HG03571 (cell line): ENCODE results near the gene PPP2R3C.
"Not testable (repeated sequence)": the region's sequence is repeated elsewhere in the genome, so short reads cannot be mapped to it uniquely, and the experiment has no call there.

Experiments
- ATAC-seq: cut with Tn5 transposase; IDR thresholded peaks from one replicate; pipeline ENCODE4 v1.9.1; 2021; ENCODE audit not compliant: unreplicated experiment

PPP2R3C gene

DNA sequence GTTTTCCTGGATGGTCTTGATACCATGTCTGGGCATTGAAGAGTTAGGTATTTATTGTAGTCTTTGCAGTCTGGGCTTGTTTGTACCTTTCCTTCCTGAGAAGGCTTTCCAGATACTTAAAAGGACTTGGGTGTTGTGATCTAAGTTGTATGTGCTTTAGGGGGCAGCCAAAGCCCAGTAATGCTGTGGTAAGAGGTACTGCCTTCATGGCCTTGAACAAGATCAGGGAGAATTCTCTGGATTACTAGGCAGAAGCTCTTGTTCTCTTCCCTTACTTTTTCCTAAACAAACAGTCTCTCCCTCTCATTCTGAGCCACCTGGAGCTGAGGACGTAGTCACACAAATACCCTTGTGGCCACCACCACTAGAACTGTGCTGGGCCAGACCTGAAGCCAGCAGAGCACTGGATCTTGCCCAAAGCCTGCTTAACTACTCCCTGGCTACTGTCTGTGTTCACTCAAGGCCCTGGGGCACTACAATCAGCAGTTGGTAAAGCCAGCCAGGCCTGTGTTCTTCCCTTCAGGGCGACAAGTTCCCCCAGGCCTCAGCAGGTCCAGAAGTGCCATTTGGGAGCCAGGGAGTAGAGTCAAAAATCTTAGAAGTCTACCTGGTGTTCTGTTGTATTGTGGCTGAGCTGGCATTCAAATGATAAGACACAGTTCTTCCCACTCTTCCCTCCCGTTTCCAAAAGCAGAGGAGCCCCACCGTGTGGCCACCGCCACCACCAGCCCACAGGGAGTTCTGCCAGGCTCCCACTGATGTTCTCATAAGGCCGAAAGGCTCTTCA is 11.9 kb upstream of the PPP2R3C start:
- ATAC-seq: no peak

- no peak for ATAC-seq
Observed at GRCh38 chr14:35124127-35124526, 2.3 kb upstream of the PPP2R3C start.

DNA sequence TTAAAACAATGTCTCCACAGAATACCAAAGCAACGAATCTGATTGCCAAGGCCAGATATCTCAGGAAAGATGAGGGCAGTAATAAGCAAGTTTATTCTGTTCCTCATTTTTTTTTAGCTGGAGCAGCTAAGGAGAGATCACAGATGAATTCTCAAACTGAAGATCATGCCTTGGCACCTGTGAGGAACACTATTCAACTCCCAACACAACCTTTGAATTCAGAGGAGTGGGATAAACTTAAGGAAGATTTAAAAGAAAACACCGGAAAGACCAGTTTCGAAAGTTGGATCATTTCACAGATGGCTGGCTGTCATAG is 1.6 kb upstream of the PPP2R3C start:
- ATAC-seq: no peak

- ATAC-seq: no peak
Observed at GRCh38 chr14:35122696-35123387, 1.1 kb upstream of the PPP2R3C start.

GRCh38 chr14:35121026-35121886 is 534 bp downstream of the PPP2R3C start:
- peak; percentile 1 for ATAC-seq

GRCh38 chr14:35117112-35117511 is 4.7 kb downstream of the PPP2R3C start:
- ATAC-seq: no peak

DNA sequence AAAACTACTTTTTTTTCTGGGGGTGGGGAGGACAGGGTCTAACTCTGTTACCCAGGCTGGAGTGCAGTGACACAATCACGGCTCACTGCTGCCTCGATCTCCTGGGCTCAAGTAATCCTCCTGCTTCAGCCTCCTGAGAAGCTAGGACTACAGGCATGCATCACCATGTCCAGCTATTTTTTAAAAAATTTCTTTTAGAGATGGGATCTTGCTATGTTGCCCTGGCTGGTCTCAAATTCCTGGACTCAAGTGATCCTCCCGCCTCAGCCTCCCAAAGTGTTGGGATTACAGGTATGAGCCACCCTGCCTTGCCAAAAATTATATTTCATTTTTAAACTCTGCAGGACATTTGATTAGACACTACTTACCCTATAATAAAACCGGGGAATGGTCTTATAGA is 5.5 kb downstream of the PPP2R3C start:
- ATAC-seq: no peak

- ATAC-seq: no peak
Observed at GRCh38 chr14:35114036-35114435, 7.8 kb downstream of the PPP2R3C start.

DNA sequence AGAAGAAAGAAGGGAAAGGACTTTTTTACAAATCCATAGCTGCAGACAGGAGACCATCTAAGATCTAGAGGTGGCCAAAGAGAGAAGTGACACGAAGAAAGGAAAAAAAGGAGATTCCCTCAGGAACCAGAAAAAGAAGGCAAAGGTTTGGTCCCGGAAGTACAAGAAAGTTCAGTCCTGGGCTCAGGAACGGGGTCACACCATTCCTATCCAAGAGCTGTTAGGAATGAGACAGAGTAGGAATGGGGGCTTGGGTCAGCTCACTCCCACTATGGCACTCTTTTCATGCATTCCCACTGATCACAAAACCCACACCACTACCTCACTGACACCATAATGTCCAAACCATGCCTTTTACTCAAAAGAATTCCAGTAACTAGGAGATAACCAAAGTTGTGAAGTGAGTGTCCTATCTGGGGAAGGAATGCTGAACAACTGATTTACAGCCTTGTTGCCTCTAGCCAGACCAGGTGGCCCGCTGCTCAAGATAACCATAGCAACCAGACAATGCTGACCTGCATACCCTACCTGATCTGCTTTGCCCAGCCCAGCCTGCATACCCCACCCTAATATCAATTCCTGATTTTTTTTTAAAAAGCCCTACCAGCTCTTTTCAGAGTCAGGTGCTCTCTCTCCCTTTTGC is 8.4 kb downstream of the PPP2R3C start:
- no peak for ATAC-seq

DNA sequence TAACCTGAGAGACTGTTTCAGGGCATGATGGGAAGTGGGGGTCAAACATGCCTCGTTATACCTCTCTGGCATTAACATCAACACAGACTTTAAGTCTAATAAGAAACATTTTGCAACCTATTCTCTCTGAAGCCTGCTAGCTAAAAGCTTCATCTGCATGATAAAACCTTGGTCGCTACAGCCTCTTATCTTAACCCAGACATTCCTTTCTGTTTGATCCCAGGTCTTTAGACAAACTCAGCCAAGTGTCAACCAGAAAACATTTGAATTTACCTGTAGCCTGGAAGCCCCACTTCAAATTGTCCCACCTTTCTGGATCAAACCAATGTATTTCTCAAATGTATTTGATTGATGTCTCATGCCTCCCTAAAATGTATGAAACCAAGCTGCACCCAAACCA is 9.1 kb downstream of the PPP2R3C start:
- no peak for ATAC-seq

DNA sequence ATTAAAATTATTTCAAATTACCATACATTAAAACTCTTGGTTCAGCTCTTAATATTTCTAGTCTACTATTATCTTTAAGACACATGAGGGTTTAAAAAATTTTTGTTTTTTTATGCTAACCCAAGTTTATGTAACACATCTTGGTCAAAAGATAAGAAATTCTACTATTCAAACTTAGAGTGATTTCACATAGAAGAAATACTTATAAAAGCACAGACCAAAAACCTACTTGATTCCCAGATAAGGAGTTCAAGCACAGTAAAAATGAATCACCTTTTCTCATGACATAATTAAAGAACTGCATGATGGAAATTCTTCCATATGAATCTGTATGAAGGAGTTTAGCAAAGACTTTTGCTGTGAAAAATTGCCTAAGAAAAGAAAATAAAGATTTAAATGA is 13.9 kb downstream of the PPP2R3C start:
- ATAC-seq: no peak

- not testable (repeated sequence) for ATAC-seq
Observed at GRCh38 chr14:35094645-35095044, 27.1 kb downstream of the PPP2R3C start.

GRCh38 chr14:35088514-35088913 is 33.3 kb downstream of the PPP2R3C start:
- no peak for ATAC-seq

- no peak for ATAC-seq
Observed at GRCh38 chr14:35085441-35085840, 36.3 kb downstream of the PPP2R3C start.

- ATAC-seq: no peak
Observed at GRCh38 chr14:35083530-35084150, 38.1 kb downstream of the PPP2R3C start.

DNA sequence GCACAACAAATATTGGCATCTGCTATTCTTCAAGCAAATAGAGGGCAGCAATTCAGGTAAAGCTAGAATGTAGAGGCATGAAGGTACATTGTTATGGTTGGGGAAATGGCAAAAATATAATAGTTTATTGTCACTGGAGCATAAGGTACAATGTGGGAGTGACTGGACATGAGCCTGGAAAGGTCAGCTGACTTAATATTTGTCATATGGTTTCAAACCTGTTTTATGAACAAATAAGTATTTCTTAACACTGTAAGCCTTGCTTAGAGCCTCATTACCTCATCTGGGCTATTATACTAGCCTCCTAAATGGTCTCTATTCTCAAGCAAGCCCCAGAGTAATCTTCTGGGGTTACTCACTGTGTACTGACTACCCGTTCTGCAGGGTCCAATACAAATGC is 42.0 kb downstream of the PPP2R3C start:
- no peak for ATAC-seq

DNA sequence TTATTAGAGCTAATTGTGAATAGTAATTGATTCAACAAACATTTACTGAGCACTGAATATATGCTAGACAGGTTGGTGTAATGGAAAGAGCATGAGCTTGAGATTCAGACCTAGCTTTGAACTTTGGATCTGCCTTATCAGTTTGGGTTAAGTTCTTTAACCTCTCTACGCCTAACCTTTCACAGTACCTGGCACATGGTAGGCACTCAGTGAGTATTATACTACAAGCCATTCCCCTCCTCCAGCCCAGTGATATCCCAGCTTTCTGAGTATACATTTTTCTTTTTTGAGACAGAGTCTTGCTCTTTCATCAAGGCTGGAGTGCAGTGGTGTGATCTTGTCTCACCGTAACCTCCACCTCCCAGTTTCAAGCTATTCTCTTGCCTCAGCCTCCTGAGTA is 43.7 kb downstream of the PPP2R3C start:
- ATAC-seq: no peak

GRCh38 chr14:35073486-35073885 is 48.3 kb downstream of the PPP2R3C start:
- no peak for ATAC-seq

GRCh38 chr14:35072226-35072625 is 49.6 kb downstream of the PPP2R3C start:
- no peak for ATAC-seq

DNA sequence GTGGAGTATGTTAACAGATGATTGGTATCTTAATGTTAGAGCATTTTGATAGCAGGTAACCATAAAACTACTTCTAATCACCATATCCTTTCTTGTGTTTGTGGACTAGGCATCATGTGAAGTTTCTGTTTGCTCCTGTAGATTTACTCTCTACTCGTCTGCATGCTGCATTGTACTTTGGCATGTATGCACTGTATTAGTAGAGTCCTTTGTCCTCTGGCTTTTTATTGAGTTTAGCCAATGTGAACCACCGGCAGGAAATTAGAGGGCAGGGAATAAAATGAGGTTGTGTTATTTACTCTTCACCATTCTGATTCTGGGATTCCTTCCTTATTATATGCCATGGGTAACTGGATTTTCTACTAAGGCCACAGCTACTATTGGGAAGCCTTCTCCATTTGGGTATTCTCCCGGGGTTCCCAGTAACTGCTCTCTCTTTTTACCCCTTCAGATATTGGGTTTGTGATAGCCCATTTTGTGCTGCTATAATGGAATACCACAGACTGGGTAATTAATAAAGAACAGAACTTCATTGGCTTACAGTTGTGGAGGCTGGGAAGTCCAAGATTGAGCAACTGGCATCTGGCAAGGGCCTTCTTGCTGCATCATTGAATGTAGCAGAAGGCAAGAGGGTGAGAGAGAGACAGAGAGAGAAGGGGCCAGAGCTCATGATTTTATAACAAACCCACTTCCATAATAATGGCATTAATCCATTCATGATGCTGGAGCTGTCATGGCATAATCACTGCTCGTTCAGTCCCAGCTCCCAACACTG is 53.4 kb downstream of the PPP2R3C start:
- no peak for ATAC-seq
